Measurements from ENCODE around the gene DLX4. TPM values are rescaled to one million over a fixed set of nuclear protein-coding genes. Genes with fewer than 3 reads are reported as not detected.

The DLX4 gene
- total and polyA plus RNA-seq, 10 of the 15 experiments (the other 5 are each of a cell fraction or from before 2014, with no cell fraction given): 0.05 to 0.29 (median 0.15) TPM

GRCh38 chr17:50021681-50022370, 52.8 kb downstream of the DLX4 start:
- Histone ChIP-seq H3K9ac (ENCODE audit: control insufficient read depth, insufficient read depth, low read length) (no peak overlapping the region), H3K27ac (ENCODE audit: control insufficient read depth, insufficient read depth) (no peak overlapping the region), H3K9me3 (replicated peaks; ENCODE audit: control insufficient read depth, insufficient read depth, low read length) (no peaks in the 10 kb centered on the region; the same call in 2 of the 3 replicates), H3K79me2 (ENCODE audit: control insufficient read depth, insufficient read depth, low read length) (no peaks in the 10 kb centered on the region), H2AFZ (ENCODE audit: control insufficient read depth, low read depth, low read length) (no peak overlapping the region), H4K20me1 (ENCODE audit: control insufficient read depth, insufficient read depth) (no peaks in the 10 kb centered on the region), H3K4me2 (ENCODE audit: control insufficient read depth, insufficient read depth) (no peak overlapping the region), H3K4me3 (no peak overlapping the region), H3K4me1 (ENCODE audit: control insufficient read depth, insufficient read depth, low read length) (no peaks in the 10 kb centered on the region), H3K27me3 (replicated peaks in 1 of 2; ENCODE audit: control insufficient read depth in 2 of 2, insufficient read depth in 2 of 2, low read length in 1 of 2) (no peaks in the 10 kb centered on the region), H3K36me3 (ENCODE audit: control insufficient read depth in 2 of 2, insufficient read depth in 2 of 2, low read length in 1 of 2) (no peaks in the 10 kb centered on the region)
- intact Hi-C loops (cut with micrococcal nuclease; ENCODE audit: unreplicated experiment): no loop called here
- SMC1A ChIA-PET (ENCODE audit: uncharacterized antibody, unreplicated experiment): interaction anchor here (1.0 to 1.3 kb wide), 3 partner anchors 8 to 66 kb away, joined by 3 to 4 read pairs (median 4); no protein-coding TSS in a partner anchor
- WGBS (ENCODE audit: insufficient coverage, insufficient replicate concordance, low lambda C conversion rate, missing lambda C conversion rate): 16% methylated on average over 6 of the region's 6 CpGs
- RAD21 ChIA-PET (ENCODE audit: unreplicated experiment): no interaction called here
- FAIRE-seq (no peak), ATAC-seq (no peak), DNase-seq (ENCODE audit: low read depth, low spot score) (no peak)
- POLR2A ChIA-PET: no interaction called here
- TF ChIP-seq ZNF24 (IDR thresholded peaks at IDR 0.05) (peak; percentile 80), NR2C1 (IDR thresholded peaks at IDR 0.05) (no peak)
- in situ Hi-C loops (cut with MboI): no loop called here
- no TSS peak for BruUV-seq (replicated peaks)
- CTCF ChIA-PET: interaction anchor here (1.1 to 1.8 kb wide), 4 partner anchors 20 to 72 kb away, joined by 5 to 10 read pairs (median 7); no protein-coding TSS in a partner anchor

GRCh38 chr17:50022463-50023130, 53.6 kb downstream of the DLX4 start:
- Histone ChIP-seq H4K20me1 (ENCODE audit: control insufficient read depth, insufficient read depth) (no peaks in the 10 kb centered on the region), H3K4me2 (ENCODE audit: control insufficient read depth, insufficient read depth) (no peak overlapping the region), H3K9me3 (replicated peaks; ENCODE audit: control insufficient read depth, insufficient read depth, low read length) (no peaks in the 10 kb centered on the region; the same call in 2 of the 3 replicates), H3K27me3 (replicated peaks in 1 of 2; ENCODE audit: control insufficient read depth in 2 of 2, insufficient read depth in 2 of 2, low read length in 1 of 2) (no peaks in the 10 kb centered on the region; a peak in 1 of 4 replicates), H3K9ac (ENCODE audit: control insufficient read depth, insufficient read depth, low read length) (no peak overlapping the region), H3K27ac (ENCODE audit: control insufficient read depth, insufficient read depth) (no peak overlapping the region), H3K36me3 (ENCODE audit: control insufficient read depth in 2 of 2, insufficient read depth in 2 of 2, low read length in 1 of 2) (no peaks in the 10 kb centered on the region), H3K79me2 (ENCODE audit: control insufficient read depth, insufficient read depth, low read length) (no peaks in the 10 kb centered on the region), H3K4me1 (ENCODE audit: control insufficient read depth, insufficient read depth, low read length) (no peaks in the 10 kb centered on the region), H2AFZ (ENCODE audit: control insufficient read depth, low read depth, low read length) (no peak overlapping the region), H3K4me3 (no peak overlapping the region)
- BruUV-seq (replicated peaks): no TSS peak
- DNase-seq (ENCODE audit: low read depth, low spot score) (no peak), FAIRE-seq (no peak), ATAC-seq (no peak)
- CTCF ChIA-PET: interaction anchor here (1.1 to 1.3 kb wide), 2 partner anchors 21 to 65 kb away, joined by 5 to 9 read pairs; no protein-coding TSS in a partner anchor
- RAD21 ChIA-PET (ENCODE audit: unreplicated experiment): no interaction called here
- POLR2A ChIA-PET: no interaction called here
- in situ Hi-C loops (cut with MboI) (no loop called here), intact Hi-C loops (cut with micrococcal nuclease; ENCODE audit: unreplicated experiment) (no loop called here)
- 34% methylated on average over 6 of the region's 6 CpGs for WGBS (ENCODE audit: insufficient coverage, insufficient replicate concordance, low lambda C conversion rate, missing lambda C conversion rate)
- no peak for TF ChIP-seq GATAD2B (conservative IDR thresholded peaks at IDR 0.05; ENCODE audit: low read depth)
- TF ChIP-seq SKIL (IDR thresholded peaks at IDR 0.05; ENCODE audit: low read depth, poor library complexity, severe bottlenecking): no peak
- no peak for TF ChIP-seq EGR1 (IDR thresholded peaks at IDR 0.05; ENCODE audit: borderline replicate concordance in 1 of 2, low read depth in 2 of 2, low read length in 2 of 2)
- SMC1A ChIA-PET (ENCODE audit: uncharacterized antibody, unreplicated experiment): interaction anchor here (0.5 to 1.3 kb wide), 2 partner anchors 65 to 658 kb away, joined by 3 read pairs; no protein-coding TSS in a partner anchor
